Measurements from ENCODE around the gene TBC1D7.
A peak's percentile ranks its signal among the peaks of the same experiment; 100 is the strongest.

TBC1D7 gene

GRCh38 chr6:13357551-13358075, 29.3 kb upstream of the TBC1D7 start:
- TF ChIP-seq CTCF (IDR thresholded peaks at IDR 0.05; ENCODE audit: low read length, missing control alignments) = peak; percentile 16
- peak; percentile 74 for DNase-seq (ENCODE audit: low read depth)
- H3K4me3 ChIP-seq (replicated peaks; ENCODE audit: low read depth, low read length) = no peak overlapping the region

GRCh38 chr6:13355999-13356785, 27.9 kb upstream of the TBC1D7 start:
- no peak for TF ChIP-seq CTCF (IDR thresholded peaks at IDR 0.05; ENCODE audit: low read length, missing control alignments)
- no peak overlapping the region for H3K4me3 ChIP-seq (replicated peaks; ENCODE audit: low read depth, low read length)
- DNase-seq (ENCODE audit: low read depth) = no peak

GRCh38 chr6:13355043-13355945, 27.0 kb upstream of the TBC1D7 start:
- DNase-seq (ENCODE audit: low read depth) = peak; percentile 96
- no peak for TF ChIP-seq CTCF (IDR thresholded peaks at IDR 0.05; ENCODE audit: low read length, missing control alignments)
- H3K4me3 ChIP-seq (replicated peaks; ENCODE audit: low read depth, low read length) = no peak overlapping the region

- peak; percentile 88 for DNase-seq (ENCODE audit: low read depth)
- H3K4me3 ChIP-seq (replicated peaks; ENCODE audit: low read depth, low read length) = no peak overlapping the region
- no peak for TF ChIP-seq CTCF (IDR thresholded peaks at IDR 0.05; ENCODE audit: low read length, missing control alignments)
These were observed 26.1 kb upstream of the TBC1D7 start for GRCh38 chr6:13354331-13355042.

GRCh38 chr6:13352165-13352564, 23.8 kb upstream of the TBC1D7 start:
- TF ChIP-seq CTCF (IDR thresholded peaks at IDR 0.05; ENCODE audit: low read length, missing control alignments) = no peak
- H3K4me3 ChIP-seq (replicated peaks; ENCODE audit: low read depth, low read length) = no peak overlapping the region
- no peak for DNase-seq (ENCODE audit: low read depth)

- H3K4me3 ChIP-seq (replicated peaks; ENCODE audit: low read depth, low read length) = no peak overlapping the region
- DNase-seq (ENCODE audit: low read depth) = no peak
- TF ChIP-seq CTCF (IDR thresholded peaks at IDR 0.05; ENCODE audit: low read length, missing control alignments) = no peak
These were observed 22.9 kb upstream of the TBC1D7 start for GRCh38 chr6:13351271-13351670.

Data from fibroblast of pulmonary artery (primary cell).